Measurements from ENCODE around the gene PRG2.
A peak's percentile ranks its signal among the peaks of the same experiment; 100 is the strongest.

PRG2 gene

GRCh38 chr11:57395905-57396623 lies 5.6 kb upstream of the PRG2 start:
- DNase-seq: no peak

GRCh38 chr11:57394203-57394965 lies 3.9 kb upstream of the PRG2 start:
- DNase-seq: no peak

GRCh38 chr11:57392763-57393105 lies 2.3 kb upstream of the PRG2 start:
- no peak for DNase-seq

- DNase-seq: no peak
Observed at GRCh38 chr11:57392066-57392762, 1.8 kb upstream of the PRG2 start.

GRCh38 chr11:57391539-57391938 lies 1.1 kb upstream of the PRG2 start:
- no peak for DNase-seq

- no peak for DNase-seq
Observed at GRCh38 chr11:57391111-57391510, 661 bp upstream of the PRG2 start.

- DNase-seq: no peak
Observed at GRCh38 chr11:57387289-57388030, 3.0 kb downstream of the PRG2 start.

- no peak for DNase-seq
Observed at GRCh38 chr11:57386178-57386940, 4.1 kb downstream of the PRG2 start.

- DNase-seq: no peak
Observed at GRCh38 chr11:57380975-57381374, 9.5 kb downstream of the PRG2 start, which contains the start of gene PRG3. TSS of gene PRG3 (minus strand) at chr11:57381150. CDS start at chr11:57380708, 442 bp downstream.

- no peak for DNase-seq
Observed at GRCh38 chr11:57379732-57380131, 10.7 kb downstream of the PRG2 start.

- DNase-seq: no peak
Observed at GRCh38 chr11:57378186-57378585, 12.3 kb downstream of the PRG2 start.

- no peak for DNase-seq
Observed at GRCh38 chr11:57377107-57377506, 13.3 kb downstream of the PRG2 start.

- DNase-seq: no peak
Observed at GRCh38 chr11:57376095-57377090, 14.1 kb downstream of the PRG2 start.

GRCh38 chr11:57375490-57375889 lies 15.0 kb downstream of the PRG2 start:
- DNase-seq: no peak

- DNase-seq: no peak
Observed at GRCh38 chr11:57374966-57375365, 15.5 kb downstream of the PRG2 start.

GRCh38 chr11:57373146-57373545 lies 17.3 kb downstream of the PRG2 start:
- no peak for DNase-seq

- DNase-seq: no peak
Observed at GRCh38 chr11:57370941-57371340, 19.5 kb downstream of the PRG2 start.

- DNase-seq: no peak
Observed at GRCh38 chr11:57370251-57370650, 20.2 kb downstream of the PRG2 start.

- DNase-seq: no peak
Observed at GRCh38 chr11:57368845-57369232, 21.6 kb downstream of the PRG2 start.

- DNase-seq: peak; percentile 63
Observed at GRCh38 chr11:57368106-57368844, 22.2 kb downstream of the PRG2 start.
